GM19035 (cell line): Measurements from ENCODE around the gene P2RY8.

Experiments used
- ATAC-seq: cut with Tn5 transposase; IDR thresholded peaks from one replicate; pipeline ENCODE4 v1.9.1; 2021; ENCODE audit not compliant: unreplicated experiment

The P2RY8 gene

GRCh38 chrX:1420371-1420770 lies 116.6 kb downstream of the P2RY8 start:
- ATAC-seq: no peak

- ATAC-seq: no peak
These were observed 117.2 kb downstream of the P2RY8 start for GRCh38 chrX:1419545-1420355.

GRCh38 chrX:1418901-1419544 lies 118.0 kb downstream of the P2RY8 start:
- no peak for ATAC-seq

- ATAC-seq: no peak
These were observed 118.8 kb downstream of the P2RY8 start for GRCh38 chrX:1417921-1418771.

GRCh38 chrX:1416965-1417760 lies 119.8 kb downstream of the P2RY8 start:
- no peak for ATAC-seq

- no peak for ATAC-seq
These were observed 120.6 kb downstream of the P2RY8 start for GRCh38 chrX:1416327-1416784.
